HepG2 (cell line): ENCODE measurements around the gene TCF23. TPM values are rescaled to one million over a fixed set of nuclear protein-coding genes. Genes with fewer than 3 reads are reported as not detected.
A peak's percentile ranks its signal among the peaks of the same experiment; 100 is the strongest.

Experiments
- CEBPZ ChIP-seq: IDR thresholded peaks from 2 replicates; pipeline ENCODE4 v1.6.1; 2012; ENCODE audit warnings: low read length, improper control_type of control experiment
- ELF3 ChIP-seq: IDR thresholded peaks from 2 replicates; pipeline ENCODE4 v1.6.1; 2016; ENCODE audit warnings: missing genetic modification reagents, missing compliant biosample characterization
- FOXO4 ChIP-seq: sonication (generic); formaldehyde crosslinking; conservative IDR thresholded peaks from 2 replicates; pipeline ENCODE4 v1.8.1; 2023; ENCODE audit warnings: missing genetic modification reagents
- MLX ChIP-seq: IDR thresholded peaks from 2 replicates; pipeline ENCODE4 v1.6.1; 2016
- MXD4 ChIP-seq: IDR thresholded peaks from 2 replicates; pipeline ENCODE4 v1.6.1; 2016; ENCODE audit warnings: mild to moderate bottlenecking, missing biosample characterization, missing genetic modification reagents
- MZF1 ChIP-seq: sonication (generic); formaldehyde crosslinking; IDR thresholded peaks from 2 replicates; pipeline ENCODE4 v1.8.1; 2023; ENCODE audit warnings: mild to moderate bottlenecking, missing genetic modification reagents, borderline replicate concordance
- NCOA1 ChIP-seq: sonication (generic); formaldehyde crosslinking; IDR thresholded peaks from 2 replicates; pipeline ENCODE4 v1.9.0; 2021; ENCODE audit warnings: missing genetic modification reagents
- RFX1 ChIP-seq: fragments of 450-650 bp; IDR thresholded peaks from 2 replicates; pipeline ENCODE4 v1.6.1; 2017
- RORA ChIP-seq: sonication (generic); formaldehyde crosslinking; IDR thresholded peaks from 2 replicates; pipeline ENCODE4 v1.5.0; 2020; ENCODE audit warnings: mild to moderate bottlenecking, missing genetic modification reagents, moderate library complexity
- RXRA ChIP-seq: sonication (generic); formaldehyde crosslinking; IDR thresholded peaks from 2 replicates; pipeline ENCODE4 v1.5.1; 2020; ENCODE audit warnings: missing genetic modification reagents
- TFAP4 ChIP-seq: sonication (generic); IDR thresholded peaks from 2 replicates; pipeline ENCODE4 v1.6.1; 2016; ENCODE audit warnings: low read depth, borderline replicate concordance
- TOPORS ChIP-seq: sonication (generic); formaldehyde crosslinking; IDR thresholded peaks from 2 replicates; pipeline ENCODE4 v1.8.0; 2023; ENCODE audit warnings: mild to moderate bottlenecking, missing genetic modification reagents
- WIZ ChIP-seq: sonication (generic); formaldehyde crosslinking; IDR thresholded peaks from 2 replicates; pipeline ENCODE4 v1.5.1; 2020; ENCODE audit warnings: mild to moderate bottlenecking, missing genetic modification reagents
- ZBTB46 ChIP-seq: sonication (generic); formaldehyde crosslinking; IDR thresholded peaks from 2 replicates; pipeline ENCODE4 v1.4.0; 2020; ENCODE audit warnings: mild to moderate bottlenecking, missing genetic modification reagents, borderline replicate concordance
- ZFP36L2 ChIP-seq: sonication (generic); formaldehyde crosslinking; IDR thresholded peaks from 2 replicates; pipeline ENCODE4 v1.4.0; 2020; ENCODE audit warnings: missing genetic modification reagents
- ZNF260 ChIP-seq: sonication (generic); formaldehyde crosslinking; IDR thresholded peaks from 2 replicates; pipeline ENCODE4 v1.4.0; 2020; ENCODE audit warnings: missing genetic modification reagents, low read depth, mild to moderate bottlenecking, borderline replicate concordance
- ZNF441 ChIP-seq: sonication (generic); formaldehyde crosslinking; IDR thresholded peaks from 2 replicates; pipeline ENCODE4 v1.7.0; 2021; ENCODE audit warnings: missing genetic modification reagents, borderline replicate concordance
- ZNF468 ChIP-seq: sonication (generic); formaldehyde crosslinking; IDR thresholded peaks from 2 replicates; pipeline ENCODE4 v1.8.0; 2022; ENCODE audit warnings: mild to moderate bottlenecking, moderate library complexity, missing genetic modification reagents
- ZNF800 ChIP-seq: sonication (generic); formaldehyde crosslinking; IDR thresholded peaks from 2 replicates; pipeline ENCODE4 v1.4.0; 2020; ENCODE audit warnings: missing genetic modification reagents
- ZNF83 ChIP-seq: sonication (generic); formaldehyde crosslinking; IDR thresholded peaks from 2 replicates; pipeline ENCODE4 v1.4.0; 2020; ENCODE audit warnings: missing genetic modification reagents, mild to moderate bottlenecking, borderline replicate concordance
- polyA plus RNA-seq, 8 experiments: library from polyadenylated mRNA; depleted of rRNA in 3 of 8; stranded (reverse) in 7 of 8; unstranded in 1 of 8; fragments of >200 nt; fragmentation: Illumina TruSeq in 4 of 8; extraction: Trizol in 4 of 8; gene quantifications; 2 replicates each; pipeline versions ENCODE4 v1.2.1 to v1.2.3, GENCODE V29; 2011 to 2016; ENCODE audit warnings: low read depth in 4 of 8, missing spikeins in 1 of 8, mixed read lengths in 1 of 8; ENCODE audit not compliant: insufficient read depth in 1 of 8
- total RNA-seq, 5 experiments: library from RNA; depleted of rRNA; stranded (reverse); fragments of >200 nt; fragmentation: Illumina TruSeq; extraction: Trizol; gene quantifications; 2 replicates each; pipeline ENCODE4 v1.2.3, GENCODE V29; 2016; ENCODE audit warnings: low read depth in 1 of 5

Gene TCF23
- total and polyA plus RNA-seq, 2 of the 13 experiments (the other 11 are each of a cell fraction or from before 2014, with no cell fraction given): 0.02 to 1.4 TPM

- TF ChIP-seq CEBPZ (no peak), FOXO4 (no peak), RORA (CRISPR knock-in tag) (no peak), ZNF441 (CRISPR knock-in tag) (no peak), ZNF260 (CRISPR knock-in tag) (no peak), ZNF83 (CRISPR knock-in tag) (no peak), WIZ (CRISPR knock-in tag) (no peak), MLX (CRISPR knock-in tag) (no peak), RXRA (CRISPR knock-in tag) (peak; percentile 45; the same call in 1 of the 2 replicates), RFX1 (no peak), ZFP36L2 (CRISPR knock-in tag) (no peak), MXD4 (CRISPR knock-in tag) (0 out of 2 replicates have a peak, but pooled peaks have one; percentile 22), ZBTB46 (CRISPR knock-in tag) (no peak), TFAP4 (peak; percentile 49; the same call in 1 of the 2 replicates), ELF3 (peak; percentile 54), ZNF468 (no peak), NCOA1 (CRISPR knock-in tag) (no peak), TOPORS (no peak), MZF1 (no peak), ZNF800 (CRISPR knock-in tag) (no peak)
Observed at GRCh38 chr2:27152102-27152795, 3.4 kb downstream of the TCF23 start (continued).
